OCI-LY1 (cell line): Measurements from ENCODE around the gene FAM53B.

ENCODE experiments used
- CTCF ChIP-seq: fragments of 200-600 bp; sonication (generic), shearing (Covaris generic); IDR thresholded peaks from 2 replicates; pipeline ENCODE4 v1.5.1; 2017; ENCODE audit warnings: mild to moderate bottlenecking, antibody characterized with exemption, low read length, moderate library complexity, mixed read lengths
- EZH2 ChIP-seq: fragments of 200-600 bp; sonication (generic), shearing (Covaris generic); IDR thresholded peaks from 2 replicates; pipeline ENCODE4 v1.8.0; 2017; ENCODE audit warnings: borderline replicate concordance, mixed run types, mild to moderate bottlenecking, antibody characterized with exemption, low read length, moderate library complexity, mixed read lengths

GRCh38 chr10:124691421-124692099 is 52.6 kb downstream of the FAM53B start:
- no peak for TF ChIP-seq CTCF
- no peak for TF ChIP-seq EZH2
